Activated CD4-positive, alpha-beta T cell treated with anti-CD3 and anti-CD28 coated beads for 4 hours (primary cell): Measurements from ENCODE around the gene GTF2F2.
"Not testable (repeated sequence)": the region's sequence is repeated elsewhere in the genome, so short reads cannot be mapped to it uniquely, and the experiment has no call there.

Experiments
- DNase-seq, 2 donors: peaks; one replicate each; pipeline ENCODE4 v3.0.0-alpha.2; 2020

Gene GTF2F2

DNA sequence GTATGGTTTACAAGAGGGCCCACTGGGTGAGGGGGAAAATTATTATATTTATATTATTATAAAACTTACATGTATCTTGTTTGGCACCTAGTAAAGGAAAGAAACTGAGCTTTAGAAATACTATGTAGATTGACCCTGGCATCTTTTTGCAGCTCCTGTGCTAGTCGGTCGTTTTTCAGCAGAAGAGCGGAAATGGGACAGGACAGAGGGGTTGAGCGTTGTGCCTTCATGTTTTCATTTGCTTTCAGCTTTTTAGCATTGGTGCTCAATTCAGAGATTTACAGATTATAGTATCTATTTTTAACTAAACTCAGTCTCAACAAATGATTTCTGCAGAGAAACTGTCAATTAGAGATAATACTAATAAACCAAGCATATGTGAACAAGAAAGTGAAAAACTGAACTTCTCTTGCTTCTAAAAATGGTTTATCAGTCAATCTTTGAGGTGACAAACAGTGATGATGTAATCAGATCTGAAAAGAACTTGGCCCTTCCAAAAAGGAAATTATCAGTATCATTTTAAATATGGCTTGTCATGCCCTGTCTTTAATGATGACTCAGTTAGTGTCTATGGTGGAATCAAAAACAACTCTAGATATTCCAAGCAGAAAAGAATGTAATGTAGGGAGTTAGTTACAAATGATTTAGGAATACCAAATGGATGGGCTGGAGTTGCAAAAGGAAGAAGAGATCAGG, 137.5 kb downstream of the GTF2F2 start:
- DNase-seq: no peak

DNA sequence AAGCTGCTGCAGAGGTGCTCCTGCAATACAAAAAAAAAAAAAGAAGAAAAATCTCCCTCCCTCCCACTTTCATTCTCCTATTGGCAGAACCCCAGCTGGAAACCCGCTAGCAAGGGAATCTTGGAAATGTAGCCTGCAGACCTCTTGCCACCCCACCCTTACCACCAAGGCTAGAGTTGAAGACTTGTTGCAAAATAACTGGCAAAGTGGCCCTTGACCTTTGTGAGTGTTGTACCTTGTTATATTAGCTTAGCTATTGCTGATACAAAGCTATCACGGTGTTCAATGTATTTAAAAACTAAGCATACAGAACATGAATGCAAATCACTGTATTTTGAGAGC, 138.0 kb downstream of the GTF2F2 start:
- no peak for DNase-seq

DNA sequence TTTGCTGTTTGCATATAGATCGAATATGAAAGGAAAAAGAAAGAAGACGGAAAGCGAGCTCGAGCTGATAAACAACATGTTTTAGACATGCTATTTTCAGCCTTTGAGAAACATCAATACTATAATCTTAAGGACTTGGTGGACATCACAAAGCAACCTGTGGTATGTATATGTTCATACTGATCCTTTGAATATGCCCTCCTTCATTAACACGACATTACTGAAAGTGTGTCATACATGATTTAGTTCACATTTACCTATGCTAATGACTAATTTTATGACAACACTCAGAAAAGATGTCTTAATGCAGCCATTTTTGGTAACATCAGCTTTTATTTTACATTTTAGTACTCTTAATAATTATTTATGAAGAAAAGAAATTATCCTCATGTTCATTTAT, 146.9 kb downstream of the GTF2F2 start:
- no peak for DNase-seq

DNA sequence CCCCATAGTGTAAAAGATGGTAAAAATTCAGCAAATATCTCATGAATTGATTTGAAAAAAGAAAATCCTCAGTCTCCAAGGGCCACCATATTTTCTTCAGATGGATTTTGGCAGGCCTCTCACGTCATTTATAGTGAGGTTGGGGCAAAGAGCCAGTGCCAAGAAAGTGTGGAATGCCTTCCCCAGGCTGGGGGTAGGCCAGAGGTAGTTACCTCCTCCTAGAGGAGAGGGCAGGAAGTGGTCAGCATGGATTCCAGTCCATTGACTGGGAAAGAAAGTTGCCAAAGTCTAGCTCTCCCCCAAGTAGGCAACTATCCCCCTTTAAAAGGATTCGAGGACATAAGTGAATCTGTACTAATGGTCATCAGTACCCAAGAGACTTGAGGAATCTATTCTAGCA, 148.9 kb downstream of the GTF2F2 start:
- DNase-seq: no peak

- DNase-seq: no peak
Measured at GRCh38 chr13:45276913-45277312, 156.6 kb downstream of the GTF2F2 start.

DNA sequence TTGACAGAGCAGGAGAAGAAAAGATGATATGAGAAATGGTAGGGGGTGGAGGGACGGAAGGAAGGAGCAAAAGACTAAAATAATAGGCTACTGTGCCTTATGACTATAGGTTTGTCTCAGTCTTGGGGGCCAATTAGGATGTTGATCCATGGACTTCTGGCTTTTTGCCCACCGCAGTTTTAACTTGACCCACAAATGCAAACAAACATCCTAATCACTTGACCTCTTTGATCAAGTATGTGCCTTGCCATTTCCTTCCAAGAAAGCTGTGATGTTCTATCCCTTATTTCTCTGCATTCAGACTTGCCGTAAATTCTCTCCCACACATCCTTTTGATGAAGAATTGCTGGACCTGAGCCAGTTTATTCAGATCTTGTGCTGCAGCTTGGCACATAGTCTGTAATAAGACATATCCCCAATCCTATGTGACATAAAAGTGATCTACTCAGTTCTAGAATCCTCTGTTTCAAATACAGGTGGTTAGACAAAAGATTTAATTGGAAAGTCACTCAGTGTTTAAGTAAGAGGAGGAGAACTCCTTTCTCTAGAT, 157.9 kb downstream of the GTF2F2 start:
- DNase-seq: no peak

GRCh38 chr13:45280011-45280410, 159.7 kb downstream of the GTF2F2 start:
- no peak for DNase-seq

GRCh38 chr13:45280751-45281634, 160.7 kb downstream of the GTF2F2 start:
- peak; percentile 49 to 51 for DNase-seq

- no peak for DNase-seq
Measured at GRCh38 chr13:45282994-45283393, 162.7 kb downstream of the GTF2F2 start.

GRCh38 chr13:45289936-45290563, 169.7 kb downstream of the GTF2F2 start:
- DNase-seq: no peak

DNA sequence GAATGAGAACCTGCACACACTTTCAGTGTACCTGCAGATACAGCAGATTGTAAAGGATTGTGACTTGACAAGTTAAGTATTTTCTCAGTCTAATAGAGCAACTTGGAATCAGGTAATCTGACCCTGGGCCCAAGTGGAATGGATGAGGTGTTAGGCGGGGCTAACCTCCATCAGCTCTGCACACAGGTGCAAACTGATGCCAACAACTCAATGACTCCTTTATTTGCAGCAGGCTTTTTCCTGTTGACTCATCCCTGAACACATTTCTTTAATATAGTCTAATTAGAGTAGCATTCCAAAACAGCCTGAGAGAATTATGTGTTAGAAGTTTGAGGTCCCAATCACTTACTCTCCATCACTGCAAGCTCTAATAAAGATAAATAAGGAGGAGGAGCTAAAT, 171.9 kb downstream of the GTF2F2 start:
- no peak for DNase-seq

- no peak for DNase-seq
Measured at GRCh38 chr13:45295536-45295935, 175.2 kb downstream of the GTF2F2 start.

- DNase-seq: no peak
Measured at GRCh38 chr13:45296259-45296658, 175.9 kb downstream of the GTF2F2 start.

DNA sequence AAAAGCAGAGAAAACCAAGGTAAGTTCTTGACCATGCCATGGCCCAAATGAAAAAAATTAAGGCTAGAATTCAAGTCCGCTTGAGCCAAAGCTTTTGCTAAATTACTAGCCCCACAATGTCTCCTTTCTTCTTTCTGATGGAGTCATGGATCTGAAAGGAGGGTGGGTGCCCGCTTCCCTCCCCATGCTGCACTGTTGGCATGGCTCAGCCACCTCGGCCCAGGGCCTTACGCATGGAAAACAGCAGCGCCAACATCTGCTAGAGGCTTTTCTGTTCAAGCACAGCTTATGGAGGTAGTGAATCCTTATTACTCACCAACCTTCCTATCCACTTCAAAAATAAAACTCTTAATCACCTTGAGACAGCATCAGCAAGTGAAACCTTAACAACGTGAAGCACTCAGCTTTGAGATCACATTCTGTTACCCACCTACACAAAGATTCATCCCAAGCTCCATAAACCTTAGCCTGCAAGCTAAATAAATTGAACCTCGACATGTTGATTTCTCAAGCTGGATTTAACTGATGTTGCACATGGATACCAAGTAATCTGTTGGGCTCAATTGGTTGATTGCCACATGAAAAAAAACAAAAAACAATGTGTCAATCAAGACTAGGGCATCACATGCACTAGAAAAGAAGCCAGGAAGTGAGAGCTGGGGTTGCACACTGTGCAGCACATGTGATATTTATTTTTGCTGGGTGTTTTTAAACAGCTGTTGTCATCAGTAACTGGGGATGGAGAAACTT, 177.3 kb downstream of the GTF2F2 start:
- no peak for DNase-seq

DNA sequence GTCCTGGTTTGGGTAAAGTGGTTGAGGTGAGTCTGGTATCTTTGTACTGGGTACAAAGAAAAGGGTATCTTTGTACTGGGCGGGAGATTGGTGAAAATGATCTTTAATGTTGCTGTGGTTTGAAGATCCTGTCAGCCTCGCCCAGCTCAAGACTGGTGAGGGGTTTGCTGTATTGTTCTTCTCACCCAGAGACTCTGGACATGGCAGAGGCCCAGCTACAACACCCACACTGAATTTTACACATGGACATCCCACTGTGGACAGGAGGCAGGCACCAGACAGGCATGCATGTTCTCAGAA, 177.8 kb downstream of the GTF2F2 start:
- DNase-seq: no peak

DNA sequence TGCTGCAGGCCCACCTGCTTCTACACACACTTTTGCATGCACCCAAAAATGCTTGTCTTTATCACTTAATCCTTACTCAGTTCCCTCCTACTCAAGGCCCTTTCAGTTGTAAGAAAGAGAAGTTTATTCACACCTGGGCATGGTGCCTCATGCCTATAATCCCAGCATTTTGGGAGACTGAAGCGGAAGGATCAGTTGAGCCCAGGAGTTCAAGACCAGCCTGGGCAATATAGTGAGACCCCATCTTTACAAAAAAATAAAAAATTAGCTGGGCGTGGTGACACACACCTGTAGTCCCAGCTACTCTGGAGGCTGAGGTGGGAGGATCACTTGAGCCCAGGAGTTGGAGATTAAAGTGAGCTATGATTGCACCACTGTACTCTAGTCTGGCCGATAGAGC, 178.2 kb downstream of the GTF2F2 start:
- DNase-seq: not testable (repeated sequence)

DNA sequence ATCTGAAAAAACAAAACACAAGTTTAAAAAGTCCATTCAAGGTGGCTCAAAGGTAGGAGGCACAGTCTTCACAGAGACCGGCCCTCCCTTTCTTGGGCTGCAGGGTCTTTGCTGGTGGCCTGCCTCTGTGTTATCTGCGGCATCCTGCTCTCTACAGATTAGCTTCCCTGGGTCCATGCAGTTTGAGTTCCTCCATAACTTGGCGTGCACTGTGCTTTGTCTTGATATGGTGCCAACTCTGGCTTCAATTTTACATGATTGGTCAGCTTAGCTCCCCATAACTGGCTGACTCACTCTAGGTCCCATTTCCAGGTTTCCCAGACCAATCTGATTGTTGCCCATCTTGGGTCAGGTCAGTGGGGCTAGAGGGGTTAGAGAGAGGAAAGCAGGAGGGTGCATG, 178.9 kb downstream of the GTF2F2 start:
- no peak for DNase-seq

DNA sequence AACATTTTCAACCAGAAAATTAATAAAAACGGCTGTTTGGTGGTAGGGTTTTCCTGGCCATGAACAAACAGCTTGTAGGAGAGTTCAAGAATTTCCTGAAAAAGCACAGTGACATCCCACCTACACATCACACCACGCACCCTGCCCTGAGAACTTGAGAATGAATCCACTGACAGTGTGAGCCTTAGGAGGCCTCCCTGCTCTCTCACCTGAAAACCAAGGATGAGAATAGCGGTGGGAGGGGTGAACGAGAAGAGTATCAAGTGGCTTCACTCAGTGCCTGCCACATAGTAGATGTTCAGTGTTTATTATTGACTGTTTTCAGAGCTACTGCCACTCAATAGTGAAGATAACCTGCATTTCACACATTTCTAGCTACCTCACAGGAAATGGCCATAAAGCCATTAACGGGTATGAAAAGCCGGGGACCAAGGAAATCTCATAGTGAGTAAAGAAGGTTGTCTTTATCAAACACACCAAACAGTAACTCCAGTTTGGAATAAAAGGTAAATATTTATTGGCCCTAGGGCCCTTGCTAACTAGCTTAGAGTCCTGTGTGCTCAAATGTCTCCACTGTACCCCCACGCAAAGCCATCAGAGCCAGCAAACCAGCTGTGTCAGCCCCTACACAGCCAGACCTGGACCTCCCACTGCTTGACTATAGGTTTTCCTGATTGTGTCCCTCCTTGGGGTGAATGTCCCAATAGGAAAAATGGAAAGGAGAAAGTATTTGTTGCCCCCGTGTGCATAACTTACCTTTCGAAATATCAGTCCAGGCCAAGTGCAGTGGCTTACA, 180.1 kb downstream of the GTF2F2 start:
- no peak for DNase-seq

DNA sequence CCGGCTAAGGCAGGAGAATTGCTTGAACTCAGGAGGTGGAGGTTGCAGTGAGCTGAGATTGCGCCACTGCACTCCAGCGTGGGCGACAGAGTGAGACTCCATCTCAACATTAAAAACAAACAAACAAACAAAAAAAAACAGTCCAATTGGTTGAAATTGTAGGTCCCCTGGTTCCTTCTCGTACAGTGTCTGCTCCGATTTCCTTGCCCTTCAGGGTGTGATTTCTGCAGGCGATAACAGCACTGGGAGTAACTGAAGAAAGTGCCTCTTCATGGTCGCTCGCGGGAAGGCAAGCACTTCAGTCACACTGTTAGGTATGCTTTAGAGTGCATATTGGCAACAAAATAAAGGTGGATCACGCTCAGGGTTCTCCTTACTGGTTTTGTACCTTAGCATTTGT, 181.0 kb downstream of the GTF2F2 start:
- DNase-seq: no peak

- no peak for DNase-seq
Measured at GRCh38 chr13:45302507-45302906, 182.2 kb downstream of the GTF2F2 start.

- no peak for DNase-seq
Measured at GRCh38 chr13:45303026-45303425, 182.7 kb downstream of the GTF2F2 start.

DNA sequence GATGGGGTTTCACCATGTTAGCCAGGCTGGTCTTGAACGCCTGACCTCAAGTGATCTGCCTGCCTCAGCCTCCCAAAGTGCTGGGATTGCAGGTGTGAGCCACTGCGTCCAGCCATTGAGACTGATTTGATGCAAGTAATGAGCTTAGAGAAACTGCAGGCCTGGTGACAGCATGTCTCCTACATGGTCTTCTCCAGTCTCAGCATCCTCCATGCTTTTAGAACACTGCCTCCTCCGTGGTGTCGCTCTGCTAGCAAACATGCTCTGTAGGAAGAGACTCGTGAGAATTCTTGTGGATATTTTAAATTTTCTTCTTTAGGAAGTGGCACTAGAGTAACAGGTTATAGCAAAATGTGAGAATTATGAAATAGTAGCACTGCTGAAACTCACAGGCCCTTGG, 183.6 kb downstream of the GTF2F2 start:
- DNase-seq: no peak
